OCI-M2 (cell line): Measurements from ENCODE around the gene CMBL.
"Not testable (repeated sequence)": the region's sequence is repeated elsewhere in the genome, so short reads cannot be mapped to it uniquely, and the experiment has no call there.

Experiments used
- DNase-seq: peaks from one replicate; lab custom pipeline; 2025; ENCODE audit not compliant: unreplicated experiment; lab: John Stamatoyannopoulos, UW

The CMBL gene

DNA sequence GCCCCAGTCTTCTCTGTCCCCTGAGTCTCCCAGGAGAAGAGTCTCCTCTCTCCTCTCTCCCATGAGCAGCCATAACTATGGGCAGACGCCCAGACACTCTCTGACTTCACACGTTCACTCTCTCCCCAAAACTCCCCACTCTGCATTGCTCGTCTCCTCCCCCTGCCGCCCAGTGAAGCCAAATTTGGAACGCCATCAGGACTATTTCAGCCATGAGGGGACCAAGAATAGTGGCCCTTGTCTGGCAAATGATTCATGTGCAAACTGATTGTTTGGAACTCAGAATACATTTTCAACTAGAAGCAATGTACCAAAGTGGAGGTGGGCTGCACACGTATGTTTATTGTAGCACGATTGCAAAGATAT is 20.9 kb downstream of the CMBL start:
- DNase-seq, result no peak

DNA sequence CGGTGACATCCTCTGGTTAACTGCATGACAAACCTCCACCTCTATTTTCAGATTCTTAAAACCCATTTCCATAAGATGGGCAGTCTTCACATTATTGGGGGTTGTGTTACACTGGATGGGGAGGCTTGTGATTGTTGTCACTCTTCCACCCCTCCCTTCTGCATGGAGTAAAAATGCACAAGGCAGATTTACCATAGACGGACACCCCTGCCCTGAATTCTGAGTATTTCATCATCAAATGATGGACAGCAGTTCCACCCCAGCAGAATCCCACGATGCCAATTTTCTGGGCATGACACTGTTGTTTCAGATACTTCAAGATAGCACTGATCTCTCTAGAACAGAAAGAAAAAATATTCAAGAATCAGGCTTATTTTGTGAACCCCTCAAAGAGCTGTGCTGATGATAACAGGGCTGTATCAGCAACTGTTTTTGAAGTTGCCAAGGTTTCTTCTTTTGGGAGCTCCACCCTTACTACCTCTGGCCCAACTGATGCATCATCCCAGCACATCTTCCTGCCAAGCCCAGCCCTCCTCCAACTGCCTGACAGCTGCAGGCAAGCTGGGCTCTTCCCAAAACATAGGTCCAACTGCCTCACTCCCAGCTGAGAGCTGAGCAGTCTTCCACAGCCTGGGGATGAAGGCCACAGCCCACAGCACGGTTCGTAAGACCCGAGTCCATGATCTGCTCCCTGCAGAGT is 21.4 kb downstream of the CMBL start:
- DNase-seq, result no peak

DNA sequence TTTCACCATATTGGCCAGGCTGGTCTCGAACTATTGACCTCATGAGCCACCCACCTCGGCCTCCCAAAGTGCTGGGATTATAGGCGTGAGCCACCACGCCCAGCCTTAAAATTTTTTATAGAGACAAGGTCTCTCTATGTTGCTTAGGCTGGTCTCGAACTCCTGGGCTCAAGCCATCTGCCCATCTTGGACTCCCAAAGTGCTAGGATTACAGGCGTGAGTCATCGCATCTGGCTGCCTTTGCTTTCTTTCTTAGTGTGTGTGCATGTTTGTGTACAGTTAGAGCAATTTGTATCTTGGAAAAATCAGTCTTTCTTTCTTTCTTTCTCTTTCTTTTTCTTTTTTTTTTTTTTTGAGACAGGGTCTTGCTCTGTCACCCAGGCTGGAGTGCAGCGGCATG is 22.3 kb downstream of the CMBL start:
- DNase-seq, result not testable (repeated sequence)

DNA sequence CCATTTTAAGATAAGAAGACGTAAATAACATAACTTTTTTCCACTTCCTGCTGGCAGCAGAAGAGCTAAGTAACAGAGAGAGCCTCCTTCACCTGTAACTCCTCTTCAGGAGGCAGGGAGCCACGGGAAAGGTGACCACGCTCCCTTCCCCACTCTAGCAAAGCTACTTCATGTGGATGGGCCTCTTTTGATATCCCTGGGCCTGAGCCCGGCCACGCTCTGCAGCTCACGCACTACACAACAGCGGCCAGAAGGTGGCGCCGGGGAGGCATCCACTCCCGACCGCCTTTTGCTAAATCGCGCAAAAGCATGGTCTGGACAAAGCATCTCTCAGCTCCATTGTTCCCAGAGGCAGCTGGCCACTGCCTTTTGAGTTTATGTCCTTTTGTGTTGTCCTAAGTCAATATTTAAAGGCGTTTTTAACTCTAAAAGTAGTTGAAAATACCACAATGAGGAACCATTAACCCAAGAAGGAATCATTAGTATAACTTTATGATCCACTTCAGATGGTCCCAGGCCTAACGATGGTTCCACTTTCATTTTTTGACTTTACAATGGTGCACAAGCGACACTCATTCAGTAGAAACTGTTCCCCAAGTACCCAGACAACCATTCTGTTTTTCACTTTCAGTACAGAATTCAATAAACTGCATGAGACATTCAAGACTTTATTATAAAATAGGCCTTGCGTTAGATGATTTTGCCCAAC is 23.6 kb downstream of the CMBL start:
- no peak for DNase-seq

DNA sequence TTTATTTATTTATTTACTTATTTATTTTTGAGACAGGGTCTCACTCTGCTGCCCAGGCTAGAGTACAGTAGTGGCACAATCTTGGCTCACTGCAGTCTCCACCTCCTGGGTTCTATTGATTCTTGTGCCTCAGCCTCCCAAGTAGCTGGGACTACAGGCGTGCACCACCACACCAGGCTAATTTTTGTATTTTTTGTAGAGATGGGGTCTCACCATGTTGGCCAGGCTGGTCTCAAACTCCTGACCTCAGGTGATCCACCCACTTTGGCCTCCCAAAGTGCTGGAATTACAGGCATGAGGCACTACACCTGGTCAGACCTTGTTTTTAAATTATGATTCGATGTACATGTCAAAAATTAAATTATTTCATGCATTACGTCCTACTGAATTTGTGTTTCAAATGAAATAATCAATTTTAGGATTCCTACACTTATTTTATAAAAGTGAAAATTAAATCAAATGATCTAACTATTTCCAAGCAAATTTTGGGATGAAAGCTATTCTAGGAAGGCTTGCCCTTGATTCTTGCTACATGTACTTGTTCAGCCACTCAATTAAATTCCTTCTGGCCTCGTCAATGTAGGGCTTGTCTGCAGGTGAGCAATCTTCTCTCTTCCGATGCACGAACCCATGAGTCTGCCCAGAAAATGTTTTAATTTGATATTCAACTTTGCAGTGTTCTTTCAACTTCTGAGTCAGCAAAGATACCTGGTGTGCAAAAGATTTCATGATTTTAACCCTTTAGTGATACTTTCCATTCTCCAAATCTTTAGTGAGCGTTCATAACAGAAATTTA is 27.6 kb downstream of the CMBL start:
- no peak for DNase-seq

DNA sequence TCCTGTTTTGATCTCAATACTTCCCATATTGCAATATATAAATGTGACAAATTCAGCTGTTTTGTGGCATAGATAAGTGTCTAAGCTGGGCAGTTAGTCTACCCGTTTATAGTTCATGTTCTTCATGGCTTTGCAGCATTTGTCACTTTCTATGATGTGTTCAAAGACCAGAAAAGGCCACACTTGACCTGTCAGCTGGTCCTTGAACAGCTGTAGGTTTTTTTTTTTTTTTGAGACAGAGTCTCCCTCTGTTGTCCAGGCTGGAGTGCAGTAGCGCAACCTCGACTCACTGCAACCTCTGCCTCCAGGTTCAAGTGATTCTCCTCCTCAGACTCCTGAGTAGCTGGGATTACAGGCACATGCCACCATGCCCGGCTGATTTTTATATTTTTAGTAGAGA is 28.4 kb downstream of the CMBL start:
- no peak for DNase-seq

DNA sequence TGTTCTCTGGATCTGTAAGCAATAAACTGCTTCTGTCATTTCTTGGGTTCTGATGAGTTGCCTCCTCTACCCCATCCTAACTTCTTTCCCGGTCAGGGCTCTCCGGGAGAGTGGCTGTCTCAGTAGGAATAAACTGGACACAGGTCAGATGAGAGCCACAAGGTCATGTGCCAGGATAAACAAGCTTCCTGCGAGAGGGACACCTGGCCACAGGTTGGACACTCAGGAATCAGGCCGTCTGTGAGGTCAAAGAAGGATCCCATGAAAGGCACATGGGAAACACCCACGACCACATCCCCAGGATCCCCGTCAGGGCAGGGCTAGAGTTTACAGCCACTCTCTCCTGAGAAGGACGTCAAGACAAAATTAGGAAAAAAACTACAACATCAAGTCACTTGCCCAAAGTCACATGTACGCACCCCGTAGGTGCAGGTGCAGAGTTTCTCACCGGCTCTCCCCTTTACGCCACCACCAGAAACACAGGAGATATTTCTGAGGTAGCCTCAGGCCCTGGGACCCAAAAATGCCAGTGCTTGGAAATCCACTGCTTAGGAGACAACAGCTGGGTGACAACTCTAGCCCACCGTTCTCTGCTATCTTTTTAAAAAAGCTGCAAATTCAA is 28.9 kb downstream of the CMBL start:
- no peak for DNase-seq

DNA sequence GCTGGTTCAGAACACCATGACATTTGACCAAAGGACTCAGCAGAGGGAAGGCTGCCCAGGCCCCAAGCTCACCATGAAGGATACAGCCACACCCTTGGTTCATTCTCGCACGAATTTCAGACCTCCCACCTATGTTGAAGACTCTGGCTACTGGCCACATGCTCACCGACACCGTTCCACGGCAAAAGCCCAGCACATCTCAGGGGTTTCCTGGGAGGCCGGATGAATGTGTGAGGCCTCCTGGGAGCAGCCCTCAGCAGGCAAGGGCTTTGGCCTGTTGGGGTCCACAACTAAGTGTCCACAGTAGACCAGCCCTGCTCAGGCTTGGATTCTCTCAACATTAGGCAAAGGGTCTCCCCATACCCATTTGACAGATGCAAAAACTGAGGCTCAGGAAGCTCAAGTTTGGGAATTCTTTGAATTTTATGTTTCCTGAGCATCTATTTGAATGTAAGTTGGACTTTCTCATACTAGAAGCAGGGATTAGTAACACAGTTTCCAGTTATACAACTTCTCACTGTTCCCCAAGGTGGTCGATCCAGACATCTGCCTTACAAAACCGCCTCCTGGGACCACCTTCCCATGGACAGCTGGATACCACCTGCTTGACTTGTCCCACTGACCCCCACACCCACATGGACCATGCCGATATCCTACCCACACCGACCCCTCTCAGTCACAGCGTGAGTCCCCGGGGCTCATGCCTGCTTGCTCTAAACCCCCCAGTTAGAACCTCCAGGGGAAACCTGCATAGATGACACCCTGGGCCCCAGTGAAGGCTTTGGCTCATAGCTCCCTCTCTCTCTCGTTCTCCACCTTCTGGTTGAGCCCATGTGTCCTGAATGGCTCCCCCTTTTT is 29.7 kb downstream of the CMBL start:
- no peak for DNase-seq

DNA sequence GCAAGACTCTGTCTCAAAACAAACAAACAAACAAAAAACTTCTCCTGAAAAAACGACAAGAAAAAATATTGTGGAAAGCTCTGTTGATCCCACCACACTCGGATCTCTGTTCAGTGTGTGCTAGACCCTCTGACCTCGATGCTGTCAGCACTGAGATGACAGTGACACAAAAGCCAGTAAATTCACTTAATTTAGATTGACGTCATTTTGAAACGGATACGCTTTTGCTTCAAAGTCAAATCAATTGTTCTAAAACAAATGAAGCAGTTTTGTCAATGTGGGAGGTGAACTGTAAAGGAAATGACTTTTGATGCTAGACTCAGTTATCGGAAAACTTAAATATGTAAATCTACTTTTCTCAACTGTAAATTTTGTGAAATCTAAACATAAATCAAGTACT is 31.0 kb downstream of the CMBL start:
- no peak for DNase-seq

DNA sequence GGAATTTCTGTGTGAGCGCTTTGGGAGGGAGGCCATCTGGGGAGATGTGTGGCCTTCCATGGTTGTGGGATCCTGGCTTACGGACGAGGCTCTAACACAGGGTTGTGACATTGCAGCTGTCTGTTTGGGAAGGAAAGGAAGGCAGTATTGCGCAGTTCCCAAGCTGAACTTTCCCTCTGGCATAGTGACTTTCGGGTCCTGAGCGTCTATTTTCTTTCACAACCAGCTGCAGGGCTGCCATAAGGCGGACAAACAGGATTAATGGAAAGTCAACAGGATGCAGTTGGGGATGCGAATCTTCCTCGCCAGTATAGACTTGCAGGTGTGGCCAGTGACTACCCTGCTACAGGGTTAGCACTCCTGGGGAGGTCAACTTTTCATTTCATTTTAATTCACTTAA is 31.7 kb downstream of the CMBL start:
- DNase-seq, result no peak

DNA sequence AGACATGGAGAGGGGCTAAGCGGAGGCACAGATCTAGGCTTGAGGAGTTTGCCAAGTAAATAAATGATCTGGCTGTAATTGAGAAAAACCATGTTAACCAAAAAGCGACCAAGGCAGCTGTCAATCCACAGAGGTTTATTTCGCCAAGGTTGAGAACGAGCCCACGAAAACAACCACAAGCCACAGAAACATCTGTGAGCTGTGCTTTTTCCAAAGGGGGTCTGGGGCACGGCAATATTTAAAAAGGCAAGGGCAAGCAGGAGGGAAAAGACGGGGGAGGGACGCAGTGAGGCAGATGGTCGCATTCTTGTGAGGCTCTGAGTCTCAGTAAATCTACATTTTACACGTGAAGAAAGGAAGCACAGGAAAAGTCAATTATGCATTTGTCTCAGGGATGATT is 32.2 kb downstream of the CMBL start:
- no peak for DNase-seq

DNA sequence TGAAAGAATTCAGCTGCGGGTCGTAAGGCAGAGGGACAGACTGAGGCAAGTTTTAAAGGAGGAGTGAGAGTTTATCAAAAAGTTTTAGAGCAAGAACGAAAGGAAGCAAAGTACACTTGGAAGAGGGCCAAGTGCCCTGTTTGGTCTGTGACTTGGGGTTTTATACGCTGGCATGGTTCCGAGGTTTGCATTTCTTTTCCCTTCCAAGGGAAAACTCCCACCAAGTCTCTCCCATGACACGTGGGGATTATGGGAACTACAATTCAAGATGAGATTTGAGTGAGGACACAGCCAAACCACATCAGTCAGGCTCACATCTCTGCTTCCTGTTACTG is 34.9 kb downstream of the CMBL start:
- not testable (repeated sequence) for DNase-seq

DNA sequence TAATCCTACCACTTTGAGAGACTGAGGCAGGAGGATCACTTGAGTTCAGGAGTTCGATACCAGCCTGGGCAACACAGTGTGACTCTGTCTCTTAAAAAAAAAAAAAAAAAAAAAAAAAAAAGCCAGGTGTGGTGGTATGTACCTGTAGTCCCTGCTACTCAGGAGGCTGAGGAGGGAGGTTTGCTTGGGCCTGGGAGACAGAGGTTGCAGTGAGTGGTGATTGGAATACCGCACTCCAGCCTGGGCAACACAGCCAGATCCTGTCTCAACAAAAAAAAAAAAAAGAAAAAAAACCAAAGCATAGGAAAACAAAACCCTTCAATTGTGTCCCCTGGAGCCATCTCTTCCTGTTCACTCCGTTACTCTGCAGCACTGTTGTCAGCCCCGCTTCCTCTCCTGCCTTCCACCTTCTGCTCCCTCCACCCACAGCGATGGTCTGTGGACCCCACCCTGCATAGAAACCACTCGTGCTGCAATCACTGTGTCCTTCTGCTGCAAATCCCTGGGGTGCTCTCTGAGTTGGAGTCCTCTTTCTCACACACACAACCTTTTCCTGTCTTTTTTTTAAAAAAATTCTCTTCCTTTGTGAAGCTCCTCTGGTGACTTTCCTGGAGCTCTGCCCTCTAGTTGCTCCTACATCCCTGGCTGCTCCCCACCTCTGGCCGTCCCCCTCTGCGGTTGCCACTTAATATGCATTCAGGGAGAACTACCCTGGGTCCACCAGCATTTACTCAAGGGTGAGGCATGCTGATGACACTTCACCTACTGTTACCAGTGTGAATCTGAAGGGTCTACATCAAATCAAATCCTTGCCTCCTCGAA is 35.4 kb downstream of the CMBL start:
- DNase-seq, result no peak

DNA sequence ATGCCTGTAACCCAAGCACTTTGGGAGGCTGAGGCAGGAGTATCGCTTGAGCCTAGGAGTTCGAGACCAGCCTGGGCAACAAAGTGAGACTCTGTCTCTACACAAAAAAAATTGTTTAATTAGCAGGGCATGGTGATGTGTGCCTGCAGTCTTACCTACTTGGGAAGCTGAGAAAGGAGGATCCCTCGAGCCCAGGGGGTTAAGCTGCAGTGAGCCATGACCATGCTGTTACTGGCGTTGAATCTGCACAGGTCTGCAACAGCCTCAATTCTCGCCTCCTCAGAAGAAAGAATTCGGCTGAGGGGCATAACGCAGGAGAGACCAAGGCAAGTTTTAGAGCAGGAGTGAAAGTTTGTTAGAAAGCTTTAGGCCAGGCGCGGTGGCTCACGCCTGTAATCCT is 39.6 kb downstream of the CMBL start:
- DNase-seq, result no peak

DNA sequence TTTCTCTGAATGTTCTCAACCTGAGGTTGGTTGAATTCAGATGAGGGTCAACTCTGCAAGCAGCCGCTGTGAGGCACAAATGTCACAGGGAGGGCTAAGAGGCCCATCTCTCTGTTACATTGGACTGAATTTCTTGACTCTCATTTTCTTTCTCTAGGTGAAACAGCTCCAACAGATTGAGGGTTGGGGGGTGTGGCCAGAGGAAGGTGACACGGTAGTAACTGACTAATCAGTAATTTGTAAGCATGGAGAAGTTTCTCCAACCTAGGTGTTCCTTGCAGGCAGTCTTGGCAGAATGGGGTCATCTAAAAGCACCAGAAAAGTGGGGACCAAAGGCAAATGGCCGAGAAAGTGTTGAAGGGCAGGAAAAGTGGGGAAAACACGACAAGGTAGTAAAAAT is 40.9 kb downstream of the CMBL start:
- no peak for DNase-seq

DNA sequence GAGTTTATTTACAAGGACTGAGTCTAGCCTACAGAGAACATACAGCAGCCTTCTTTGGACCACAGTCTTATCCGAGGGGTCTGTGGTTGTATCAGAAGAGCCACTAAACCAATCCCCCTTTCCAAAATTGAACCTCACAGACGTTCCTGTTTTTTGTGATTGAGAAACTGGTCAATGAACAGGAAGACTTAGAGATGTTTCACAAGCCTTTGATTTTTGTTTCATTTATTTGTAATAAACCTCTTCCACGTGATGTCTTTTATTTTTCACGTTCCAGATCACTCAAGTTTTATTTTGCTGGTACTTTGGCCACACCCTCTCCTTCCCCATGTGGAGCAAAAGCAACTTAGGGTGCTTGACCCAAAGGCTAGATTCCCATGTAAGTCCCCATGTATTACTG is 41.6 kb downstream of the CMBL start:
- no peak for DNase-seq

DNA sequence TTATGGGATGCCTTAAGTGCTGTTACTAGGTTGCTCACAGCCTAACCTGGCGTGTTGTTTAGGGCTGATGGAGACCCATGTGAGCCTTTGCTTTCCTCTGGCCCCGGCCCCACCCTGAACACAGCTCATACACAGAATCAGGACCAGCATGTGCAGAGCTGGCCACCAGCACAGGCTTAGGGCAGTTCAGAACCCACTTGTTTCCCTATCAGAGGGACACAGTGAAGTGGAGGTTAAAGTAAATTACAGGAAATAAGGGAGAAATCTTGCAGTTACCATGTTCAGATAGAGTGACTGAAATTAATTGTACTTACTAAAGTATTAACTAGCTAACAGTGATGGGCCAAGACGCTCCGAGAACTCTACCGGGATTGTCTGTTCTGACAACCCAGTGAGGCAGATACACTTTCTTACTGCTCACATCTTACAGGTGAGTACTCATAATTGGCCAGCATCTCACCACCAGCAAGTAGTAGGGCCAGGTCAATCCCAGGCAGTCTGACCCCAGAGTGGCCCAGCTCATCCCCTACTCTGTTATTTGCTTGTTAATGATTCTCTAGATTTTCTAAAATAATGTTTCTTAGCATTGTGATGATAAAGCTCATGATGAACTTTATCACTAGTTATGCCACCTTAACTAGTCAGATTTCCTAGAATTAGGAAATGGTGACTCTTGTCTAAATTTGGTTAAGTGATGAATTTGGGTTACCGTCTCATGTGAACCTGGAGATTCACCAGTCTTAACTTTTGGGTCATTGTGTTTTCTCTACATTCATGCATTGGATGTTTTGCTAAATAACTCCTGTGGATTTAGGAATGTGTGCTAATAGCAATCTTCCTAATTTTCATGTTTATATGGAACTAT is 42.2 kb downstream of the CMBL start:
- DNase-seq, result no peak

DNA sequence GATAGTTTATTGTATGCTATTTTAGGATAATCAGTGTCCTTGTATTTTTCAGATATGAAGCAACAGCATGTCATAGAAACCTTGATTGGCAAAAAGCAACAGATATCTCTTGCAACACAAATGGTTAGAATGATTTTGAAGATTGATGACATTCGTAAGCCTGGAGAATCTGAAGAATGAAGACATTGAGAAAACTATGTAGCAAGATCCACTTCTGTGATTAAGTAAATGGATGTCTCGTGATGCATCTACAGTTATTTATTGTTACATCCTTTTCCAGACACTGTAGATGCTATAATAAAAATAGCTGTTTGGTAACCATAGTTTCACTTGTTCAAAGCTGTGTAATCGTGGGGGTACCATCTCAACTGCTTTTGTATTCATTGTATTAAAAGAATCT is 43.1 kb downstream of the CMBL start:
- DNase-seq, result no peak

DNA sequence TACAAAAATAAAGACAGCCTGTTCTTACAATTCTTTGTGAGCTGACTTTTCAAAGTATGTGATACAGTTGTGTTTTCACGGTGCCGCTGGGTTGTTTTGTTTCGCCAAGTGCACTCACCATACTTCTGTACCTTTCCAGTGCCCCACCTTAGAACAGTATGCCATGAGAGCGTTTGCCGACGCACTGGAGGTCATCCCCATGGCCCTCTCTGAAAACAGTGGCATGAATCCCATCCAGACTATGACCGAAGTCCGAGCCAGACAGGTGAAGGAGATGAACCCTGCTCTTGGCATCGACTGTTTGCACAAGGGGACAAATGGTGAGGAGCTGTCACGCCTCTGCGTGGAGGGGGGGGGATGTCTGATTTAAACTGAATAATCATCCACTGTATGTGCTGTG is 44.7 kb downstream of the CMBL start:
- no peak for DNase-seq
